ENCODE data around the gene SLAMF7.

SLAMF7 gene

GRCh38 chr1:160799641-160800040, 60.6 kb downstream of the SLAMF7 start:
- no peak for DNase-seq (ENCODE audit: extremely low read depth in 1 of 2, low read depth in 1 of 2)

GRCh38 chr1:160800142-160800541, 61.1 kb downstream of the SLAMF7 start:
- no peak for DNase-seq (ENCODE audit: extremely low read depth in 1 of 2, low read depth in 1 of 2)

- DNase-seq (ENCODE audit: extremely low read depth in 1 of 2, low read depth in 1 of 2) = no peak
These were observed 61.8 kb downstream of the SLAMF7 start for GRCh38 chr1:160800645-160801408.

GRCh38 chr1:160801836-160802580, 63.0 kb downstream of the SLAMF7 start:
- no peak for DNase-seq (ENCODE audit: extremely low read depth in 1 of 2, low read depth in 1 of 2)

All from activated CD8-positive, alpha-beta memory T cell treated with anti-CD3 and anti-CD28 coated beads for 1 hour (primary cell).